ENCODE measurements around the gene LAX1.

DNA sequence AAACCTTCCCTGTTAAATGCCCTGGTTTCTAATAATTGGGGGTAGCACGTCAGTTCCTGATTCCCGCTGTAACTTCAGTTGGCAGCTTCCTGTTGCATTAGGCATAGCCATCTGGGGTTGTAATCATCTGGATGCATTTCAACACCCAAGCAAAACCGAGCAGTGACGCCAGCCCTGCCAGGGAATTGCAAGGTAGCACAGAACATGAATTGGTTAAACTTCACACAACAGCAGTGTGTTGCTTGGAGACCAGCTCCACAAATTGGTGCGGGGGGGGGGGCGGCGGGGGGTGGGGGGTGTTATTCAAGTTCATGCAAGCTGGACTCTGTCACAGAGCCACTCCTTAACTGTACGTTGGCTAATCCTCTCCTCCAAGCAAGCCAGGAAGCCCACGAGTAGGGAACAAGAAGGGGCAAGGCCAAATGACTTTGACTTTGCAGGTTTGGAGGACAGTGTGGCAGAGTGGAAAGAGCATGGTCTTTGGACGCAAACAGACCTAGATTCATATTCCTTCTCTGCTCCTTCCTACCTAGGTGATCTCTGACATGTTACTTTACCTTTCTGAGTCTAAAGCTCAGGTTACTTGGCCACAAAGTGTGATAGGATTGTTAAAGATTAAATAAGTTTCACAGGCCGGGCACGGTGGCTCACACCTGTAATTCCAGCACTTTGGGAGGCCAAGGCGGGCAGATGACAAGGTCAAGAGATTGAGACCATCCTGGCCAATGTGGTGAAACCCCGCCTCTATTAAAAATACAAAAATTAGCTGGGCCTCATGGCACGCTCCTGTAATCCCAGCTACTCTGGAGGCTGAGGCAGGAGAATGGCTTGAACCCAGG, 4.7 kb downstream of the LAX1 start:
- TF ChIP-seq, protein P1, sequence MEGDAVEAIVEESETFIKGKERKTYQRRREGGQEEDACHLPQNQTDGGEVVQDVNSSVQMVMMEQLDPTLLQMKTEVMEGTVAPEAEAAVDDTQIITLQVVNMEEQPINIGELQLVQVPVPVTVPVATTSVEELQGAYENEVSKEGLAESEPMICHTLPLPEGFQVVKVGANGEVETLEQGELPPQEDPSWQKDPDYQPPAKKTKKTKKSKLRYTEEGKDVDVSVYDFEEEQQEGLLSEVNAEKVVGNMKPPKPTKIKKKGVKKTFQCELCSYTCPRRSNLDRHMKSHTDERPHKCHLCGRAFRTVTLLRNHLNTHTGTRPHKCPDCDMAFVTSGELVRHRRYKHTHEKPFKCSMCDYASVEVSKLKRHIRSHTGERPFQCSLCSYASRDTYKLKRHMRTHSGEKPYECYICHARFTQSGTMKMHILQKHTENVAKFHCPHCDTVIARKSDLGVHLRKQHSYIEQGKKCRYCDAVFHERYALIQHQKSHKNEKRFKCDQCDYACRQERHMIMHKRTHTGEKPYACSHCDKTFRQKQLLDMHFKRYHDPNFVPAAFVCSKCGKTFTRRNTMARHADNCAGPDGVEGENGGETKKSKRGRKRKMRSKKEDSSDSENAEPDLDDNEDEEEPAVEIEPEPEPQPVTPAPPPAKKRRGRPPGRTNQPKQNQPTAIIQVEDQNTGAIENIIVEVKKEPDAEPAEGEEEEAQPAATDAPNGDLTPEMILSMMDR (IDR thresholded peaks at IDR 0.05; ENCODE audit: poor library complexity) = no peak
- TF ChIP-seq EZH2phosphoT487 (IDR thresholded peaks at IDR 0.05; ENCODE audit: low read depth, severe bottlenecking, unreplicated experiment) (no peak), EZH2 (IDR thresholded peaks at IDR 0.05; ENCODE audit: borderline replicate concordance) (no peak)

Data from hepatocyte (in vitro differentiated cells).